GM19372 (cell line): ENCODE measurements around the gene CCDC150.

Experiments
- ATAC-seq: cut with Tn5 transposase; IDR thresholded peaks from one replicate; pipeline ENCODE4 v1.9.1; 2021; ENCODE audit warnings: mild to moderate bottlenecking, low read depth, moderate library complexity; ENCODE audit not compliant: unreplicated experiment

The CCDC150 gene

DNA sequence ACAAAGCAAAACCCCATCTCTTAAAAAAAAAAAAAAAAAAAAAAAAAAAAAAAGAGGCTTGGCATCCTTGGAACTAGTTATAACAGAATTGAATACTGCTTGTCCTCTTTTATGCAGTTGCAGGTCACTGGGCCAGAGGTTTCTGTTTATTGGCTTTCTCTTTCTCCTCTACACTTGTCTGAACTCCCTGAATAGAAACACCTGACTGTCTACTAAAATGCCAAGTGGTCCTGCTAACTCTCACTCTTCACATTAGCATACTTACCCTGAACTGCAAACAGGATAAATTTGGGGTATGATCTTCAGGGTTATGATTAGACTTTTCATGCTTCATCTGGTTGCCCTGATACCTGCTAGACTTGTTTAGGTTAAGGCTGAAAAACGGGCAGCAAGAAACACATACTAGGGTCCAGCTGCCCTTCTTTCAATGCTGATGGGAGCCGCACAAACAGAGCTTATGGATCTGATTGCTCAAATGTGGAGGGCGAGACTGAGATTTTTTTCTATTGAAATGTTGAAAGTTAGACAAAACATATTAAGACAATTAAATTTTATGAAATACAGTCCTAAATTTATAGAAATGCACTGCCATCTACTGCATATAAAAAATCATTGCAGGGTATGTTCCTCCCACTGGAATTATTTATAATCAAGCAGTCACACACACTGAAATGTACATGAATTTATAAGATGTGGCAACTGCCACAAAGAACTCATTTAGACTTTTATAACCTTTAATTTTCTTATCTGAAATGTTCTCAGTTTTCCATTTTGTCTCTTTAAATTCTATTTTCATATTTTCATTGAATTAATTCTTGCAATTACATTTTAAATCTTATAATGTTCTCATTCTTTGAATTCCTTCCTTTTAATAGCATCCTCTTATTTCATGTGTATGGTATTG is 119.2 kb downstream of the CCDC150 start:
- no peak for ATAC-seq

GRCh38 chr2:196759378-196759706 is 119.8 kb downstream of the CCDC150 start:
- no peak for ATAC-seq

- ATAC-seq = no peak
Measured at GRCh38 chr2:196767101-196767500, 127.6 kb downstream of the CCDC150 start.
